HG02678 (cell line): ENCODE measurements around the gene ZNF747.
"Not testable (repeated sequence)": the region's sequence is repeated elsewhere in the genome, so short reads cannot be mapped to it uniquely, and the experiment has no call there.

Experiments used
- ATAC-seq: cut with Tn5 transposase; IDR thresholded peaks from one replicate; pipeline ENCODE4 v1.9.1; 2021; ENCODE audit warnings: mild to moderate bottlenecking, moderate library complexity; ENCODE audit not compliant: unreplicated experiment

ZNF747 gene

DNA sequence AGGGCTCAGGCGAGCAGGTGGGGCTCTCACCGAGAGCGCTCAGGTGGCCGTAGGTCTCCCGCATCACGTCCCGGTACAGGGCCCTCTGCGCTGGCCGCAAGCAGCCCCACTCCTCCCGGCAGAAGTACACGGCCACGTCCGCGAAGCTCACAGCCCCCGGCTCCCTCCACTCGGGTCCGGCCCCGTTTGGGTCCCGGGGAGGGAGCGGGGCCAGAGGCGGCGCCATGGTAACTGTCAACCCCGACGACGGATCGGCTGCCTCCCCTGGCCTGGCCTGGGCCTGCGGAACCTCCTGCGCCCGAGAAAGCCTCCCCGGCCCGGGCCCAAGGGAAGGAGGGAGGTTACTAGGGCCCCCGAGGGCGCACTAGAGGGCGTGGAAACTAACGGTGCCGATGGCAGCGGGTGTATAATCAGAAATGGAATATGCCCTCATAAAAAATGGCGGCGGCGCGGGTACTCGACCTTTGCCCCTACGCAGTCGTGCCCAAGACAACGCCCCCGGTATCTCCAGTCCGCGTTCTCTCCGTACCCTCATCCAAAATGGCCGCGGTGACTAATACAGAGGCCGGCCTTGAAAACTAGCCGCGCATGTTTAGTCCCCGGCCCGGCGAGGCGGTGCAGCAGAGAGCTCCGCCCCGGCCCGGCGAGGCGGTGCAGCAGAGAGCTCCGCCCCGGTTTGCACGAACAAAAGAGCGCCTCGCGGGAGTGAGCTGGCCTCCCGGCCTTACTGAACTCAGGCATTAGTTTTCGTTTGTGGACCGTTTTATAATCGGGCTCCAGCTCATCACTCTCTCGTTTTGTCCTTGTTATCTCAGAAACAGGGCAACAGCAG lies 23.5 kb upstream of the ZNF747 start, which contains the start of gene ZNF764:
Gene ZNF764 (minus strand): TSS at position 418 of the 832 bp plus-strand sequence. CDS start 192 bp downstream, at position 226.
- peak; percentile 87 for ATAC-seq

DNA sequence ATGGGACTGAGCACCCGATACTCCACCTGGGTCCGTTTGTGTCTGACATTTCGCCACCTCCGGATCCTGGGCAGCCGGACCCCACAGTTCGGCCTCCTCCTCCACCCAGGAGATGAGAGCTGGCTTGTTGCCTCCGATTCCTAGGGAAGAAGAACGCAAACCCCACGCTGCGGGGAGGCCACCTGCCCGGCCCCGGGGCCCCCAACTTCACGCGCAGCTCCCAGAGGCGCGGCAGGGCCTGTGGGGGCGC lies 23.0 kb upstream of the ZNF747 start:
- ATAC-seq: peak; percentile 2

- no peak for ATAC-seq
These were observed 21.4 kb upstream of the ZNF747 start for GRCh38 chr16:30556125-30556473.

DNA sequence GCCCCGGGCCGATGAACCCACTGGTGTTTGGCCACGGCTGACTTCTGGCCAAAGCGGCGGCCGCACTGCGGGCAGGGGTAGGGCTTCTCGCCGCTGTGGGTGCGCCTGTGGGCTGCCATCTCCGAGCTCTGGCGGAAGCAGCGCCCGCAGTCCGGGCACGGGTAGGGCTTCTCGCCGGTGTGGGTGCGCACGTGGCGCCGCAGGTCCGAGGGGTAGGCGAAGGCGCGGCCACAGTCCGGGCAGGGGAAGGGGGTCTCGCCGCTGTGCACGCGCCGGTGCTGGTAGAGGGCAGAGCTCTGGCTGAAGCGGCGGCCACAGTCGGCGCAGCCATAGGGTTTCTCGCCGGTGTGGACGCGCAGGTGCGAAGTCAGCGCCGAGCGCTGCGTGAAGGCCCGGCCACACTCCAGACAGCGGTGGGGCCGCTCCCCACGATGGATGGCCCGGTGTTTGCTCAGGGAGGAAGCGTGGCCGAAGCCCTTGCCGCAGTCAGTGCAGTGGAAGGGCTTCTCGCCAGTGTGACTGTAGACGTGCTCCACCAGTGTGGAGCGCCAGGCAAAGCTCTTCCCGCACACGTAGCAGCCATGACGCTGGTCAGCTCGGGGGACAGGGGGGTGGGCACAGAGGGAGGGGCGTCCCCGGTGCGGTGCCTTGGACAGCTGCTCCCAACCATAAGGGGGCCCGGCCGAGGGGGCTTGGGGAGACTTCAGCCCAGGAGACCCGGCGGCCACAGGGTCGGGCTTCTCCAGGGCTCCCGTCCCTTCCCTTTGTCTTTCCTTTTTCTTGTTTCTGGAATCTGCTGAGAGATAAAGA lies 20.9 kb upstream of the ZNF747 start:
- no peak for ATAC-seq

- no peak for ATAC-seq
These were observed 20.1 kb upstream of the ZNF747 start for GRCh38 chr16:30554557-30555314.

DNA sequence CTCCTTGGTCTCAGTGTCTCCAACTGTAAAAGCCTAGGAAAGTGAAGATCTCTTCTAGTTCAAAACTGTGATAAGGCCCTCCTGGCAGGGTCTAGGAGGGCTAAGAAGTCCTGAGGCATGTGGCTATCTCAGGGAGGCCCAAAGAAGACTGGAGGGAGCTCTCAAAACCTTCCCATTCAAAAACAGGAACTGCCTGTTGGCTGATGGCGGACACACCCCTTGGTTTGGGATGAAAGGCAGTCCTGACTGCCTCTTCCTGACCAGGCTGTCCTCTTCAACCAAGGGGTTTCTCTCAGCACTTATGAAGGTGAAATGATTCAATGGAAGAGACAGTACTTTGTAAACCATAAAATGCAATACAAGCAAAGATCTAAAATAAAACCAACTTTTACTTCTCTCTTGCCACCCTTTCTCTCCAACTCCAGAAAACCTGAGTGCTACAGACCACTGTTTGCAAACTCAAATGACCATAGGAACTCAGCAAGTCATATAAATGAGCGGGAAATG lies 18.8 kb upstream of the ZNF747 start:
- ATAC-seq: no peak

- no peak for ATAC-seq
These were observed 18.3 kb upstream of the ZNF747 start for GRCh38 chr16:30552956-30553355.

DNA sequence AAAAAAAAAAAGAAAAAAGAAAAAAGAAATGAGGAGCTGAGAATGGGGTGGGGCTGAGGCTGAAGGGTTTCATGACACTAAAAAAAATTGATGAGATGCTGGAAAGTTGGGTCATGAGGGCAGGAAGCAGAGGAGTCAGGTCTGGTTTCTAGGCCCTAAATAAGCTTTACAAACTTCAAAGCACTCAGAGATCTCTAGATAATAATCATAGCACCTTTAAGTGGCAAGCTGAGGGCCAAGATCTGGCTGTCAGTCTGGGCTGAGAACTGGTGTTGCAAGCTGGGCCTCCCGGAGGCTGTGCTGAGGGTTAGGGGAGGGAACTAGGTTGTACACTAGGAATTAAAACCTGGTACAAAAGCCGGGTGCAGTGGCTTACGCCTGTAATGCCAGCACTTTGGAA lies 17.1 kb upstream of the ZNF747 start:
- ATAC-seq: no peak

DNA sequence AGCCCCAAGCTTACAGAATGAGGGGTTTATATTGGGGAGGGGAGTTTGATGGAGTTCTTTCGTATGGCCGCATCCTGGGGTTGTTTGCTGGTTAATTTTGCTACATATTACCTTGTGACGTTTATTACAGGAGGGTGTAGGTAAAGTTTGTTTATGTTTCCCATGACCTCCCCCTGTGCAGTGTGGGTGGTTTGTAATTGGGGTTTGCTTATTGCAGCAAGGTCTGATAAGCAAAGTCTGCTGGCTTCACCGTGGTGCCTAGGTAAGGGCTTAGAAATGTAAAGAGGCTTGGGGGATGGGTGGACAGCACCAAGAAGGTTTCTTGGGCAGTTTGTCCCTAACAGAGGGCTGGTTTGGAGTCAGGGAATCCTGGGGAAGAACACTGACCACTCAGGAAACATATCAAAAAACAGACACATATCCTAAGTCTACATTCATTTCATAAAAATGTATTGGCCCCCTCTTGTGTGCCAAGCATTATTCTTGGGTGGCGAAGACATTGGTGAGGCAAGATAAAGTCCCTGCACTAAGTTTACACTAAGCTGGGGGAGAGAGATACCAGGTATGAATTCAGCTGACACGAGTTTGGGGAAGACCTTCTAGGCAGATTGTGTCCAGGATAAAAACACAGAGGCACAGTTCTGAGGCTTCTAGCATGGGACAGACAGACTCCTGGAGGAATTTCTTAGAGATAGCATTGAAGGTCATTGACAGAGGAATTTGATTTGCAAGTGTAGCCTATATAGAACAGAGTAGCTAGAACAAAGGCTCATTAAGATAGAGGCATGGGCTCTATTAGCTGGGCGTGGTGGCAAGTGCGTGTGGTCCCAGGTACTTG lies 14.0 kb upstream of the ZNF747 start:
- no peak for ATAC-seq

DNA sequence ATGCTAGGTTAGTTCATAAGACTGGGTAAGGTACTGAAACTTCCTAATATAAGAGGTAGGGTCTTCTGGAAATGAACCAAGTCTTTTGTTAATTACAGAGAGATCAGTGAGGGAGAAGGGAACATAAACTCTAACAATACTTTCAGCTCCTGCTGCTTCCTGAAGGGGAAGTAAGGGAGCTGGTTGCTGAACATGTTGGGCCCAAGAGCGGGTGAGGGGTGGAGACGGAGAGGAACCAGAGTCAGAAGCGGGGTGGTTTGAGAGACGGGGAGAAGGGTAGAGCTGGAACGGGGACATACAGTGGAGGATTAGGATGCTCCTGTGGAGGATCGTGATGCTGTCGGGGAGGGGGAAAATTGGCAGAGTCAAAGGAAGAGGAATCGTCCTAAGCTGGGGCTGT lies 11.5 kb upstream of the ZNF747 start:
- no peak for ATAC-seq

- no peak for ATAC-seq
These were observed 8.4 kb upstream of the ZNF747 start for GRCh38 chr16:30543067-30543466.

DNA sequence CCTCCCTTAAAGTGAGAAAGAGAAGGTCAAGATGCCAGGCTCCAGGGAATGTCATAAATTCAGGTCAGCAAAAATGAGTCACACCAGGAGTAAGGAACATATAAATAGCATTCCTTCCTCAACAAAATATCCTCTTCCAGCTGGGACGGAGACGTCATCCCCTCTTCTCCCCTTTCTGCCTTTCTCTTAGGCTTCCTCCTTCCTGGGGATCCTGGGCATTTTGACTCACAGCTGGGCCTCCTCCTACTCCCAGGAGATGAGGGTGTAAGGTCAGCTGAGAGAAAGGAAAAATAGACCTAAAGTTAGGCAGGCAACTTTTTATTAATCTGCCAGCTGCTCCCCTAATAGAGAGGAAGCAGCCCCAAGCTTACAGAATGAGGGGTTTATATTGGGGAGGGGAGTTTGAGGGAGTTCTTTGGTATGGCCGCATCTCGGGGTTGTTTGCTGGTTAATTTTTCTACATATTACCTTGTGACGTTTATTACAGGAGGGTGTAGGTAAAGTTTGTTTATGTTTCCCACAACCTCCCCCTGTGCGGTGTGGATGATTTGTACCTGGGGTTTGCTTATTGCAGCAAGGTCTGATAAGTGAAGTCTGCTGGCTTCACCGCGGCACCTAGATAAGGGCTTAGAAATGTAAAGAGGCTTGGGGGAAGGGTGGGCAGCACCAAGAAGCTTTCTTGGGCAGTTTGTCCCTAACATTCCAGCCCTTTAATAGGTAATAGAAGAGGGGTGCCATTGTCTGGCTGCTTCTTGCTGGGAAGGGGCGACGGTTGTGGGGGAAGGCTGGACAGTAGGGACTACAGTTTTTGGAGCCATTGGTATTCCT lies 7.1 kb upstream of the ZNF747 start:
- no peak for ATAC-seq

DNA sequence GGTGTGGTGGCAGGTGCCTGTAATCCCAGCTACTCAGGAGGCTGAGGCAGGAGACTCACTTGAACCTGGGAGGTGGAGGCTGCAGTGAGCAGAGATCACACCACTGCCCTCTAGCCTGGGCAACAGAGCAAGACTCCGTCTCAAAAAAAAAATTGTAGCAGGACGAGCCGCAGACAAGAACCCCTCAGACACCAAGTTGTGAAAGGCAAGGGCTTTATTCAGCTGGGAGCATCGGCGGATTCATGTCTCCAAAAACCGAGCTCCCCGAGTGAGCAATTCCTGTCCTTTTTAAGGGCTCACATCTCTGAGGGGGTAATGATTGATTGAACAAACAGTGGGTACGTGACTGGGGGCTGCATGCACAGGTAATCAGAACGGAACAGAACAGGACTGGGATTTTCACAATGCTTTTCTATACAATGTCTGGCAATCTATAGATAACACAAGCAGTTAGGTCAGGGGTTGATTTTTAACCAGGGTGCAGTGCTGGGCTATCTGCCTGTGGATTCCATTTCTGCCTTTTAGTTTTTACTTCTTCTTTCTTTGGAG lies 6.3 kb upstream of the ZNF747 start:
- not testable (repeated sequence) for ATAC-seq

DNA sequence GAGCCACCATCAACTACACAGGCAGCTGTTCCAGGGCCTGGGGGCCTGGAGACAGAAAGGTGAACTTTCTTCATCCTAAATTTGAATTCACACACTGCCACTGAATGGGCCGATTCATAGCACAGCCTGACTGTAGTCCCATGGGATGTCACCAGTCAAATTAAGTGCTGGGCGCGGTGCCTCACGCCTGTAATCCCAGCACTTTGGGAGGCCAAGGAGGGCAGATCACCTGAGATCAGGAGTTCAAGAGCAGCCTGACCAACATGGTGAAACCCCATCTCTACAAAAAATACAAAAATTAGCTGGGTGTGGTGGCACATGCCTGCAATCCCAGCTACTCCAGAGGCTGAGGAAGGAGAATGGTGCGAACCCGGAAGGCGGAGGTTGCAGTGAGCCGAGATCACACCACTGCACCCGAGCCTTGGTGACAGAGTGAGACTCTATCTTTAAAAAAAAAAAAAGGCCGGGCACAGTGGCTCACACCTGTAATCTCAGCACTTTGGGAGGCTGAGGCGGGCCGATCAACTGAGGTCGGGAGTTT lies 5.4 kb upstream of the ZNF747 start:
- not testable (repeated sequence) for ATAC-seq

GRCh38 chr16:30539000-30539964 lies 4.6 kb upstream of the ZNF747 start:
- ATAC-seq: no peak

GRCh38 chr16:30536391-30537024 lies 1.9 kb upstream of the ZNF747 start:
- not testable (repeated sequence) for ATAC-seq

DNA sequence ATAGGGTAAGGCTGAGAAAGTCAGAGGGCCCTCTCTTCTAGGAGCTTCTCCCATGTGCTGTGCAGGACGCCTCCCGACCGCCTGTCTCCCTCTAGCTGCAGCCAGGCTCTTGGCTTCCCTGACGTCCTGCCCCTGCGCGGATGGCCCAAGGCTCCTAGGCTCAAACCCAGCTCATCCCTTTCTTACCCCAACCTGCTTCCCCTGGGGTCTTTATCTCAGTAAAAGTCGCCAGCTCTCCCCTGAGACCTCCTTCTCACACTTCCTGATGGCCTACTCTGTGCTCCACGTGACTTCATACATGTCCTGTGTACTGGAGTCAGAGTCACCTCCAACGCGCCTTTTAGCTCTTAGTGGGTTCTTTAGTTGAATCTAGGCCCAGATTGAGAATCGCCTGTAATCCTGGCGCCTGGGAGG lies 1.1 kb upstream of the ZNF747 start:
- peak; percentile 36 for ATAC-seq
